MM.1S (cell line): ENCODE results near the gene C16orf46.

Source experiments
- CTCF ChIP-seq: fragments of 300-600 bp; sonication (generic); IDR thresholded peaks from 2 replicates; pipeline ENCODE4 v1.5.1; 2016; ENCODE audit warnings: antibody characterized with exemption, low read length, mixed read lengths
- EZH2 ChIP-seq: fragments of 300-600 bp; sonication (generic); optimal IDR thresholded peaks from 2 replicates; pipeline ENCODE3; 2017; ENCODE audit warnings: low read depth, mild to moderate bottlenecking, antibody characterized with exemption, low read length, mixed read lengths

DNA sequence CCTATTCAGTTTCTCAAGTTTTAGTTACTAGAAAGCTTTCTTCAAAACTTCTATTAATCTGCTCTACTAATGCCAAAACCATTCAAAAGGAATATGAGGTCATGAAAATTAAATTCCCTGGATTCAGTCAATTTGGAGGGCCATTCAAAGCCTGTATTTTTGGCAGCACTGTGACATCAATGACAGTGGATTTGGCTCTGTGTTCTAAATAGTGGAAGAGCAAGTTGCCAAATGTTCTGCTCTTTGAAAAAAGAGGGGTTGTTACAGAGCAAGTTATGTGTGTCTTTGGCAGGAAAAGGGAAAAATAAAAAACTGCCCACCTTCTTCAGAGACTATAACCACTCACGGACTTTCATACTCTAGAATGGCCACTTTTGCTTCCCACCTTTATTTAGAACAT, 3.2 kb upstream of the C16orf46 start:
- TF ChIP-seq CTCF (no peak), EZH2 (no peak)
